GM19043 (cell line): Measurements from ENCODE around the gene KLHL36.
"Not testable (repeated sequence)": the region's sequence is repeated elsewhere in the genome, so short reads cannot be mapped to it uniquely, and the experiment has no call there.

Source experiments
- ATAC-seq: cut with Tn5 transposase; IDR thresholded peaks from one replicate; pipeline ENCODE4 v1.9.1; 2021; ENCODE audit warnings: low read depth; ENCODE audit not compliant: unreplicated experiment

KLHL36 gene

DNA sequence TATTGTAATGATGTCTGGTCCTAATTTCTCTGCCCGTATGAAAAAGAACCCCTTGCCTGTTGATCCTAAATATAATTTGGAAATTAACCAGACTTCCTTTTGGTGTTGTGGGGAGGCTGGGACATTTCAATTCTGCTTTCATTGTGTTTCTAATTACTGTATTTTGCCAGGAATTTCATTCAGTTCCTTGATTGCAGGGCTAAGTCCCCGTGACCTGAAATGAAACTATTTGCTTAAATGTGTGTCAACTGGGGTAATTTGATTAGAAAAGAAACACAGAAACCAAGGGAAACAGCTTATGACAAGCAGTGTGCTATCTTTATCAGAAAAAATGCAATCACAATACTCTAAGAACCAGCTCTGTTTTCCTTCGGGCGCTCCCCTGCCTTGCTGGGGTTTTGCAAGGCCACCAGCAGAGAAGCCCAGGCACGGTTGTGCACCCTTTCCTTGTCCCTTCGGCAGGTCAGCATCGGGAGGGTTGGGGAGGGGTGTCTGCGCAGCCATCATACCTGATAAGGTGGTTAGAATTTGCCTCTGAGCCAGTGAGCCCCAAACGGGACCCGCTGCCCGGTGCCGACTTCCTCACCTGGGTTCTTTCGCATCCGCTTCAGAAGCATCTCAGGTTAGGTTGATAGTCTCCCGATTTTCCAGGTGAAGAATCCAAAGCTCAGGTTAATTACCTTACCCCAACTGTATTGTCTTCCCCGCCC is 19.4 kb downstream of the KLHL36 start:
- ATAC-seq = no peak

DNA sequence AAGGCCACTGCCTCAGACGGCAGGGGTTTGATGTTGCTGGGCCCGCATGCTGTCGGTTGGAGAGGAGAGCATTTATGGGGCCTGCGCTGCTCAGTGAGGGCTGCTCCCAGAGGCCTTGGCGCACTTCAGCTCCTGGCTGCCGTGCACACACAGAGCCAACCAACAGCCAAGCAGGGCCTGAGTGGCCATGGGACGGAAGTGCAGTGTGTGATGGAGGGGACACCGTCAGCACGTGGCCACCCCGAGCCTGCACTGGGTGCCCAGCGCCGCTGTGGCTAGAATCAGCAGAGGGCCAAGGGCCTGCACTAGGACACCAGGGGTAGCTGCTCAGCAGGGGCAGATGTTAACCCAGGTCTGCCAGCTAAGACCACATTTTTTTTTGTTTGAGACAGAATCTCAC is 21.8 kb downstream of the KLHL36 start:
- ATAC-seq = no peak

DNA sequence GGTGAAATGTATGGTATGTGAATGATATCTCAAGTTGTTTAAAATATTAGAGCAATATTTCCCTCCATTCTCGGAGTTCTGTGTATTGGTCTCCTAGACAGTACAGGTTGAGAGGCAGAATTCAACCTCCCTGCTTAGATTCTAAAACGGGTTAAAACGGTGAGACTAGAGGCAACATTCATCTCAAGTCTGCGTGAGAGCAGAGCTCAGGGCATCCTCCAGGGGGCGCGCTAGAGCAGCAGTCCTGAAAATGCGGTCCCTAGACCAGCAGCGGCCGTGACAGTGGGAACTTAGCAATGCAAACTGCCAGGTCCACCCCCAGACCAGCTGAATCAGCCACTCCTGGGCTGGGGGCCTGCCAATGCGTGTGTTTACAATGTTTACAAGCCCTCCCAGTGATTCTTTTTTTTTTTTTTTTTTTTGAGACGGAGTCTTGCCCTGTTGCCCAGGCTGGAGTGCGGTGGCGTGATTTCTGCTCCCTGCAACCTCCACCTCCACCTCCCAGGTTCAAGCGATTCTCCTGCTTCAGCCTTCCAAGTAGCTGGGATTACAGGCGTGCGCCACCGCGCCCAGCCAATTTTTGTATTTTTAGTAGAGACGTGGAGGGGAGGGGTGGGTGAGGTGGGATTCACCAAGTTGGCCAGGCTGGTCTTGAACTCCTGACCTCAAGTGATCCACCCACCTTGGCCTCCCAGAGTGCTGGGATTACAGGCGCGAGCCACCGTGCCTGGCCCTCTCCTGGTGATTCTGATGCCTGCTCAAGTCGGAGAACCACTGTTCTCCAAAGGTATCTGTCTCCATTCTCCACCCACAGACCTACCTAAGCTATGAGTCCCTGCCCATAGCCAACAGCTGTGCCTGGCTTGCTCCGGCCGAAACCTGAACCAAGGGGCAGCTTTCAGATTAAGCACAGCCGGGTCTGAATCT is 24.2 kb downstream of the KLHL36 start:
- ATAC-seq = no peak

DNA sequence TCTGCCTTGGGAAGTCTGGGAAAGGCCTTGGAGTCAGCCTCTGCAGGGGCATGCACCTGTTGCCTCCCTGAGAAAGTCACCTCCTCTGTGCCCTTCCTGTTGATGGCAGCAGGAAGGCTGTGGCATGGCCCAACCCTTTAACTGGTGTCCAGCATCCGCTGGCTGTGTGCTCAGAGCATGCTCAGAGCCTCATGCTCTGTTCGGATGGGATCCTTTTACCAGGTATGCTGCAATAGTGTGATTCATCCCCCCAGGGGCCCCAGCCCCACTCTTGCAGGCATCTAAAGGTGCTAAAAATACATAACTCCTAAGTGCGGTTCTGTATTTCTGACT is 24.9 kb downstream of the KLHL36 start:
- ATAC-seq = no peak

DNA sequence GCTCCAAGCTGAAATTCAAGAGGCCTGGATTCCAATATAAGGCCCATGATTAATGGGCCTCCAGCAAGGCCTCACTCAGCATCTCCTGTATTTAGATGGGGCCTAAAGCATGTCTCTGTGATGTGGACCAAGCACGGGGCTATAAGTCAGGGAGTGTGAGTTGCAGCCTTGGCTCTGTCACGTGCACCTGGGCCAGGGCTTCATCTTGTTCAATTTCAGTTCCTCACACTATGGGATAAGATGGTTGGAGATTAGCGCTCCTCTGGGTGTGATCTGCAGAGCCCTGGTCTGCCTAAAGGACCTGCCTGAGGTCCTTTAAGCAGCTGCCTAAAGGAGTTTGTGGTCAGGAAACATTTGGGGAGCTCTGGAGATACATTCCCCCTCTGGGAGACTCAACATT is 25.2 kb downstream of the KLHL36 start:
- ATAC-seq = no peak

DNA sequence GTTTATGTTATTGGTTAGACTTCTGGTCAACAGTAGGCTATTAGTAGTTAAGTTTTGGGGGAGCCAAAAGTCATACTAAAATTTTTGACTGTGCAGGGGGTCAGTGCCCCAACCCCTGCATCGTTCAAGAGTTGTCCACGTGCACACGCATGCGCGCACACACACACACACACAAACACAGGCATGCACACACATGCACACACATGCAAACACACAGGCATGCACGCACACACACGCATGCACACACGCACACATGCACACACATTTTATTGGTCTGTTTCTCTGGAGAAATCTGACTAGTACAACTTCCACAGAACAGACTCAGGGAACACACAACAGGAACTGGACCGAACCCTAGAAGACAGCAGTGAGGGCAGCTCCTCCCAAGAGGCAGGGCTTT is 27.1 kb downstream of the KLHL36 start:
- no peak for ATAC-seq

DNA sequence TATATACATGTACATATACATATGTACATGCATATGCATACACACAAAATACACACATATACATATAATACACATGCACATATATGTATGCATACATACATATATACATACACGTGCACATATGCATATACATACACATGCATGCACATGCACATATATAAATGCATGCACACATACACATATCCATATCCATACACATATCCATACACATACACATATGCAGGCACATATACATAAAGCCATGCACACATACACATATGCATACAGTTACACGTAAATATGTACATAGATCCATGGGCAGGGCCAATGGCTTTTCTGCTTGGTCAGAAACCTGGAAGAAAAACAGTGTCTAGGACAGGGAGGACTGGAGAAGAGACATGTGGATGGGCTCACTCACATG is 27.6 kb downstream of the KLHL36 start:
- ATAC-seq = no peak

DNA sequence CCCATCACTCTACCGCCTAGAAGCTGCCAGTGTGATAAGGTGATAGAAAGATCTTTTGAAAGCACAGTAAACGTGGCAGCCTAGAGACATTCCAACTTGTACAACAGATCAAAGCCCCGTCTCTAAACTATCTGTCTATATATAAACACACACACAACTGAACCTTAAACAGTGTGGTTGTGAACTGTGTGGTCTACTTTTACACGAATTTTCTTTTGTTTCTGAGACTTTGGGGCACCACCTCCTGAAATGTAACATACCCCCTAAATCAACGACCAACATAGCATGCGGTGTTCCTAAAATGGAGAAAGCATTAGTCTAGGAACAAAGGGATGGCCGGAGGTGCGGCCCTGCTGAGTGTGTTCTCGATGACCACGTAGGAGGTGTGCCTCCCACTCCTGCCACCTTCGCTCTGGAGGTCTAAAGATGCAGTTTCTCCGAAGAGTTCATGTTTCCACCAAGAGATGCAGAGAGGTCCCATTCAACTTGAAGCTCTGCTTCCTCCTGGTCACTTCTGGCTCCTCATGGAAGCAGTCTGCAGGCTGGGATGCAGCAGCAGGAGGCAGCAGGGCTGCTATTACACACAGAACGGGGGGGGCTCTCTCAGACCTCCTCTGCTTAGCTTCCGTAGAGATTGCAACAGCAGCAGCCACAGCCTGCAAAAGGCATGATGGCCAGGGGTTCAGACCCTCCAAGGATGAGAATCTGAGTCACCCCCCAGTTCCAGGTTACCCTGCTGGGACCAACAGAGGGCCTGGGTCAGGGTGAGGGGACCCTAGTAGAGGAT is 28.9 kb downstream of the KLHL36 start:
- ATAC-seq = no peak

DNA sequence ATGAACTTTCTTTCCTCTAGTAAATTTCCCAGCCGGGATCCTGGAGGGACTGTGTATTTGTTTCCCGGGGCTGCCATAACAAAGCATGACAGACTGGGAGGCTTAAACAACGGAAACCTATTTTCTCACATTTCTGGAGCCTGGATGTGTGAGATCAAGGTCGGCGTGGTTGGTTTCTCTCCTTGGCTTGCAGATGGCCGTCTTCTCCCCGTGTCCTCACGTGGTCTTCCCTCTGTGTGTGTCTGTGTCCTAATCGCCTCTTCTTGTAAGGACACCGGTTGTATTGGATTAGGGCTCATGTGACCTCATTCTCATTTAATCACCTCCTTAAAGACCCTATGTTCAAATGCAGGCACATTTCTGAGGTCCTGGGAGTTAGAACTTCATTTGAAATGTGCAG is 29.5 kb downstream of the KLHL36 start:
- no peak for ATAC-seq

DNA sequence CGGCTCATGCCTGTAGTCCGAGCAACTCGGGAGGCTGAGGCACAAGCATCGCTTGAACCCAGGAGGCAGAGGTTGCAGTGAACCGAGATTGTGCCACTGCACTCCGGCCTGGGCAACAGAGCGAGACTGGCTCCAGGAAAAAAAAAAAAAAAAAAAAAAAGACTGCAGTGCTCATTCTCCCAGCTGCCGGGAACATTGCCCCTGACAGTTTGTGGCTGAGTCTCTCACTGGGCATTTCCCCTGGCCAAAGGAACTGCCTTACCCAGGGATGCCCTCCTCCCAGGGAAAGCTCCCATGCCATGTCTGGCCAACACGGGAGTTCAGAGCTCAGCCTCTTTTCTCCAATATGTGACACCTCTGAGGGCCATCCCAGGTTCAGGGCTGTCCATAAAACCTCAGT is 30.2 kb downstream of the KLHL36 start:
- no peak for ATAC-seq

DNA sequence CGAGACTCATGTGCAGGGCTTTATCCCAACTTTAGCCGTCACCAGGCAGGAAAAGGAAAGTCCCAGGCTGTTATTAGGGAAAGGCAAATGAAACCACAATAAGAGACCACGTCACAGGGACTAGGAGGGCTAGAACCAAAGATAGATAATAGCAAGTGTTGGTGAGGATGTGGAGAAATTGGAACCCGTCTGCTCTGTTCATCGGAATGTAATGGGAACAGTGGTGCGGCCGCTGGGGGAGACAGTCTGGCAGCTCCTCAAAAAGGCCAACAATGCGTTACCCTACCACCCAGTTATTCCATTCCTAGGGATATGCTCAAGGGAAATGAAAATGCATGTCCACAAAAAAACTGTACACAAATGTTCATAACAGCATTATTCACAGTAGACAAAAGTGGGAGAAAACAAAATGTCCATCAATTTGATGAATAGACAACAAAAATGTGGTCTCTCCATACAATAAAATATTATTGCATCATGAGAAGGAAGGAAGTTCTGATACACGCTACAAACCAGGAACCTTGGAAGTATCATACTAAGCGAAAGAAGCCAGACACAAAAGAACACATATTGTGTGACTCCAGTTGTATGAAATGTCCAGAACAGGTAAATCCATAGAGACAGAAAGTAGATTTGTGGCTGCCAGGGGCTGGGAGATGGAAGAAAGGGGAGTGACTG is 32.0 kb downstream of the KLHL36 start:
- ATAC-seq = no peak

DNA sequence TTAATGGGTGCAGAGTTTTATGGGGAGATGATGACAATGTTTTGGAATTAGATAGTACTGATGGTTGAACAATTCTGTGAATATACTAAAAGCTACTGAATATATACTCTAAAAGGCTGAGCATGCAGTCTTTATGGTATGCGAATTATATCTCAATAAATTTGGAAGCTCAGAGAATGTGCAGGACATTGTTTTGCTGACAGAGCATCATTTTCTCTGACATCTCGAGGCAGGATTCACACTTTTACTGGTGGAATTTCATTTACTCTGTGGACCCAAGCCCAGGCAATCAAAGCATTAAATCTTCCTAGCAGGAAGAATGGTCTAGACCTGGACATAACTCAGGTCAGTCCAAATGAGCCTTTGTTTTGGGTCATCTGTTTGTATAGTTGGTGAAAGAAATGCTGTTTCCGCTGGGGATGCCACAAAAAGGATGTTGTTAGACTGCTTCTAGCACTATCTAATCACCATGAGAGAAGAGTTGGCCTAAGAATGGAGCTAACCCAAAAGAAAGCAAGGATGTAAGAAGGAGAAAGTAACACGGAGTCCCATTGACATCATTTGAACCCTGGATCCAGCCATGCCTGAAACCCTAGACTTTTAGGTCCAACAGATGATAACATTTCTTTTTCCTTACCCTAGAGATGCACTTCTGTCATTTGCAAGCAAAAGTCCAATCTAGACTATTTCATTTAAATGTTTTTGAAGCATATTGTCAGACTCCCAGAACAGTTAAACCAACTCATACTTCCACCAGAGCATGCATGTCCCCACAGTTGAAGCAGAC is 32.7 kb downstream of the KLHL36 start:
- no peak for ATAC-seq

DNA sequence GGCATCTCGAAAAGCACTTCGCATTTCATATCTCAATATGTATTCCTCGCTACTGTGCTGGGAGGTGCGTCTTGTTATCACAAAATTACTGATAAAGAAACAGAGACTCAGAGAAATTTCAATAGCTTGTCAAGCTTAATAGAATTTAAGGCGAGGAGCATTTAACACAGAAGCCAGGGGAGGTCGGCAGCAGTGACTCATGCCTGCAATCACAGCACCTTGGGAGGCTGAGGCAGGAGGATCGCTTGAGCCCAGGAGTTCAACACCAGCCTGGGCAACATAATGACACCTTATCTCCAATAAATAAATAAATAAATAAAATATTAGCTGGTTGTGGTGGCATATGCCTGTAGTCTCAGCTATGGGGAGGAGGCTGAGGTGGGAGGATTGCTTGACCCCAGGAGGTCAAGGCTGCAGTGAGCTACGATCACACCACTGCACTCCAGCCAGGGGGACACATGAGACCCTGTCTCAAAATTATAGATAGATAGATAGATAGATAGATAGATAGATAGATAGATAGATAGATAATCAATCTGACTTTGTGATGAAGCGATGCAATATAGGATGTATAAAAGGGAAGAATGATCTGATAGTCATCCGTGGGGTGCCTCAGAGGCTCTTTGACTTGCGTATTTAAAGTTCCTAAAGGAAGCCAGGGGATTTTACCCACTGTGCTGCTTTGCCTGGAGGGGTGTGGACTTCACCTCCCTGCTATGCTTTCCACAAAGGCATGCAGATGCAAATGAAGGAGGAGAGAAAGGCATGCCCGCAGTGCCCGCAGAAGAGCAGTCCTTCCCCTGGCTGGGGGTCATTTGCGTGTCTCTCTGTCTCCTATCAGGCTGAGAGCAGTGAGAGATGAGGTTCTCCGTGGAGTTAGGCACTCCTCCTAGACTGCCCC is 35.6 kb downstream of the KLHL36 start:
- ATAC-seq = no peak

DNA sequence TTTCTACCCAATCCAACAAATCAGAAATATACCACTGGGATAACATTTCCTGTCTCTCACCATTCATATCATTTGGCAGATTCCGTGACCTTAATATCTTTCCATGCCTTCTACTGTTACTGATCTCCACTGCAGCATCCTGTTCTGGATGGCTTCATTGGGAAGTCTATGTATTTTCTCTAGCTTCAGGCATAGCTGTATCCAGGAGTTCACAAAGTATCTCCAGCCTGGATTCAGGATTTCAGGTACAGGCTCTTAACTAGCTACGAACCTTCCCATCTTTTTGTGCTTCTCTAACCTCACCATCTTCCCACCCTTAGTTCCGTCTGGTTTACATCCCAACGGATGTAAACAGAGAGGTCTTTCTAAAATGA is 36.3 kb downstream of the KLHL36 start:
- ATAC-seq = no peak

DNA sequence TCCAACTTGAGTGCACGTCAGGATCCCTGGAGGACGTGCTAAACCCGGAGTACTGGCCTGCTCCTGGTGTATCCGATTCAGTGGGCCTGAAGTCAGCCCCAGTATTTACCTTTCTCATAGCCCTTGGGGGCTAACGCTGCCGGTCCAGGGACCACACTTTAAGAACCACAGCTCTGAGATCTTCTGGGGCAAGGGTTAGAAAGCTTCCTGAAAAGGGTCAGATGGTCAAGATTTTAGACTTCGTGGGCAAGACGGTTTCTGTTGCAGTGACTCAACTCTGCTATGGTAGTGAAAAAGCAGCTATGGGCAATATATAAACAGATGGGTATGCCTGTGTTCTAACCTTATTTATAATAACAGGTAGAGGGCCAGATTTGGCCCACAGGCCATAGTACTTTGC is 36.9 kb downstream of the KLHL36 start:
- no peak for ATAC-seq

DNA sequence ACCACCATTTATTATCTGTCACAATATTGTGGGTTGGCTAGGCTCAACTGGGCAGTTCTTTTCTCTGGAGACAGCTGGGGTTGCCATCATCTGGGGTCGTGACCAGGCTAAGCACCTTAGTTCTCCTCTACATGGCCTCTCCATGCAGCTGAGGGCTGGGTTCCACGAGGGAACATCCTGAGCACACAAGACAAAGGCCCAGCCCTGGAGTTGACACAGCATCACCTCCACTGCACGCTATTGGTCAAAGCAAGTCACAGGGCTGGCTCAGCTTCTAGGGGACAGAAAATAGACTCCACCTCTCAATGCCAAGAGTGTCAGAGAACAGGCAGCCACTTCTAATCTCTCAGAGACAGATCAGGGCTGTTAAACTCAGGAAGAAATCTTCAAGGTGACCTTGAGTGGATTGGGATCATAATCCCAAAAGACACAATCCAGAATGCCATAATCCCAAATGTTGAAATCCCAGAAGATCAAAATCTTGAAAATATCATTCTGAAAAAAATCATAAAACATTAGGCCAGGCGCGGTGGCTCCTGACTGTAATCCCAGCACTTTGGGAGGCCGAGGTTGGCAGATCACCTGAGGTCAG is 38.5 kb downstream of the KLHL36 start:
- ATAC-seq = no peak

DNA sequence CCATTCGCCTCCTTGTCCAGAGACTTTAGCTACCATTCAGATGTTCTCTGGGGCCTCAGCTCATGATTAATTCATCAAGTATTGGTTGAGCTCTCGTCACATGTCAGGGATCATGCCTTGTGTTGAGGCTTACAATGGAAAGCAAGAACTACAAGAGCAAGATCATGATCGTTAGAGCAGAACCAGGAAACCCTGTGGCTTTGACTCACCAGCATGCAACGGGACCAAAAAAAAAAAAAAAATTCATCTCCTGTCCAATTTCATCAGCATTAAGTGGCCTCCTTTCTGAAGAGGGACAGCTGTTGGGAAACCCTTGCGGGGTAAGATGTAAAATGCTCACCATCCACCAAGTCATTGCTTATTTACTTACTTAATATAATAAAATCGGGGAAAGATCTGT is 39.4 kb downstream of the KLHL36 start:
- peak; percentile 72 for ATAC-seq

DNA sequence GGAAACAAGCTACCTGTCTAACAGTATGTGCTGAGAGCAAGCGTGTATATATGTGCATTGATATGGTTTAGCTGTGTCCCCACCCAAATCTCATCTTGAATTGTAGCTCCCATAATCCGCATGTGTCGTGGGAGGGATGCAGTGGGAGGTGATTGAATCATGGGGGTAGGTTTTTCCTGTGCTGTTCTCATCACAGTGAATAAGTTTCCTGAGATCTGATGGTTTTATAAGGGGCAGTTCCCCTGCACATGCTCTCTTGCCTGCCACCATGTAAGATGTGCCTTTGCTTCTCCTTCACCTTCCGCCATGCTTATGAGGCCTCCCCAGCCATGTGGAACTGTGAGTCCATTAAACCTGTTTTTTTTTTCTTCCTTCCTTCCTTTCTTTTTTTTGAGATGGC is 39.9 kb downstream of the KLHL36 start:
- ATAC-seq = not testable (repeated sequence)

DNA sequence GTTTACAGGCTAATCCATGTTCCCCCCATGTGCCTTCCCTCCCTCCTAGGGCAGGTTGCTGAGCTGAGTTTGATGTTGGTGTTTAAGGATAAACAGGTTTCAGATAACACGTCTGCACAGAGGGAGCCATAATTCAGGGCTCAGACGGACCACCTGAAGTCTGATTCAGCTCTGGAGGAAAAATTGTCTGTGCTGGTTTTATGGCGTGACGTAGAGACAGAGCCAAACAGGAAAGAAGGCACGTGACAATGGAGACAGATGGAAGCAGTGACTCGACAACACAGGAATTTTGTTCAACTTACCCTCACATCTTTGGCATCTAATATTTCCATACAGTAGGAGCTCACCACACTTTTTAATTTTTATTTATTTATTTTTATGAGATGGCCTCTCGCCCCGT is 40.8 kb downstream of the KLHL36 start:
- no peak for ATAC-seq
